WTC11 (cell line): ENCODE measurements around the gene KLF7. TPM values are rescaled to one million over a fixed set of nuclear protein-coding genes. Genes with fewer than 3 reads are reported as not detected.

Experiments used
- ATAC-seq: fragments of 200-7000 bp; cut with Tn5 transposase; 2 replicates; pipeline ENCODE4 v1.10.0; 2021; ENCODE audit warnings: mild to moderate bottlenecking, moderate library complexity
- CTCF ChIA-PET: fragments of 300-600 bp; sonication (Branson Sonifier 250); formaldehyde crosslinking; loops from one replicate; lab custom pipeline; 2021; ENCODE audit warnings: antibody characterized with exemption; lab: Charles Lee
- POLR2A ChIA-PET: fragments of 350-600 bp; sonication (Branson Sonifier 250); formaldehyde crosslinking; loops from one replicate; lab custom pipeline; 2021; ENCODE audit warnings: antibody characterized with exemption; lab: Charles Lee
- DNase-seq: peaks from one replicate; pipeline ENCODE4 v3.0.0; 2021; ENCODE audit warnings: low spot score
- H3K27ac Mint-ChIP-seq: 2 replicates; pipeline ENCODE4 v1.8.0; 2021; ENCODE audit warnings: mixed read lengths
- H3K27me3 Mint-ChIP-seq: 2 replicates; pipeline ENCODE4 v1.8.0; 2021; ENCODE audit warnings: low read depth, mild to moderate bottlenecking, moderate library complexity, mixed read lengths
- H3K36me3 Mint-ChIP-seq: 2 replicates; pipeline ENCODE4 v1.8.0; 2021; ENCODE audit warnings: mixed read lengths
- H3K4me1 Mint-ChIP-seq: 2 replicates; pipeline ENCODE4 v1.8.0; 2022; ENCODE audit warnings: mixed read lengths
- H3K4me3 Mint-ChIP-seq: 2 replicates; pipeline ENCODE4 v1.8.0; 2021; ENCODE audit warnings: mild to moderate bottlenecking, moderate library complexity, mixed read lengths
- H3K9me3 Mint-ChIP-seq: 2 replicates; pipeline ENCODE4 v1.8.0; 2021; ENCODE audit warnings: mixed read lengths
- E2F5 ChIP-seq: sonication (generic); formaldehyde crosslinking; IDR thresholded peaks from 2 replicates; pipeline ENCODE4 v1.8.1; 2022; ENCODE audit warnings: mild to moderate bottlenecking, moderate library complexity, missing genetic modification reagents
- ETV6 ChIP-seq: sonication (generic); formaldehyde crosslinking; IDR thresholded peaks from 2 replicates; pipeline ENCODE4 v1.8.1; 2022; ENCODE audit warnings: mild to moderate bottlenecking, missing genetic modification reagents
- IRF1 ChIP-seq: sonication (generic); formaldehyde crosslinking; IDR thresholded peaks from 2 replicates; pipeline ENCODE4 v1.8.0; 2023; ENCODE audit warnings: missing genetic modification reagents
- JAZF1 ChIP-seq: fragments of 250-450 bp; sonication (Bioruptor Pico); IDR thresholded peaks from 2 replicates; pipeline ENCODE4 v1.9.0; 2021; ENCODE audit warnings: moderate library complexity, mild to moderate bottlenecking, inconsistent platforms
- KAT7 ChIP-seq: sonication (generic); formaldehyde crosslinking; IDR thresholded peaks from 2 replicates; pipeline ENCODE4 v1.8.1; 2023; ENCODE audit warnings: missing genetic modification reagents, mild to moderate bottlenecking, borderline replicate concordance
- MAX ChIP-seq: sonication (generic); formaldehyde crosslinking; IDR thresholded peaks from 2 replicates; pipeline ENCODE4 v1.8.0; 2022; ENCODE audit warnings: mild to moderate bottlenecking, missing genetic modification reagents
- NR3C1 ChIP-seq: sonication (generic); formaldehyde crosslinking; conservative IDR thresholded peaks from 2 replicates; pipeline ENCODE4 v1.8.1; 2023; ENCODE audit warnings: low read depth, mild to moderate bottlenecking, missing genetic modification reagents
- PRDM15 ChIP-seq: sonication (generic); formaldehyde crosslinking; IDR thresholded peaks from 2 replicates; pipeline ENCODE4 v1.8.0; 2022; ENCODE audit warnings: missing genetic modification reagents
- SMAD3 ChIP-seq: sonication (generic); formaldehyde crosslinking; IDR thresholded peaks from 2 replicates; pipeline ENCODE4 v1.8.0; 2022; ENCODE audit warnings: missing genetic modification reagents, mild to moderate bottlenecking, borderline replicate concordance
- TEAD1 ChIP-seq: sonication (generic); formaldehyde crosslinking; IDR thresholded peaks from 2 replicates; pipeline ENCODE4 v1.8.0; 2022; ENCODE audit warnings: mild to moderate bottlenecking, missing genetic modification reagents
- ZNF121 ChIP-seq: sonication (generic); formaldehyde crosslinking; IDR thresholded peaks from 2 replicates; pipeline ENCODE4 v1.8.0; 2023; ENCODE audit warnings: missing genetic modification reagents
- ZNF138 ChIP-seq: sonication (generic); formaldehyde crosslinking; conservative IDR thresholded peaks from 2 replicates; pipeline ENCODE4 v1.8.1; 2022; ENCODE audit warnings: mild to moderate bottlenecking, moderate library complexity, missing genetic modification reagents
- ZNF512 ChIP-seq: sonication (generic); formaldehyde crosslinking; IDR thresholded peaks from 2 replicates; pipeline ENCODE4 v1.8.1; 2022; ENCODE audit warnings: missing genetic modification reagents, borderline replicate concordance
- ZSCAN18 ChIP-seq: fragments of 250-450 bp; sonication (Bioruptor Pico); IDR thresholded peaks from 2 replicates; pipeline ENCODE4 v2.1.2; 2022; ENCODE audit warnings: mild to moderate bottlenecking, moderate library complexity
- total RNA-seq: library from RNA; stranded (reverse); gene quantifications from 3 replicates; pipeline ENCODE4 v1.2.3, GENCODE V29; 2021

Gene KLF7
- total RNA-seq, 1 experiment from 2014 or later: 25.4 TPM

GRCh38 chr2:207139552-207139951, 26.2 kb downstream of the KLF7 start:
- peaks cover 2% of the 10 kb centered on the region; the same call in 1 of the 2 replicates for H3K36me3 Mint-ChIP-seq
- peaks cover 85% of the 10 kb centered on the region for H3K4me1 Mint-ChIP-seq
- no peak for DNase-seq
- H3K4me3 Mint-ChIP-seq: no peak overlapping the region
- TF ChIP-seq IRF1 (CRISPR knock-in tag): no peak
- no peak for TF ChIP-seq ETV6 (CRISPR knock-in tag)
- TF ChIP-seq NR3C1 (CRISPR knock-in tag): no peak
- TF ChIP-seq E2F5 (CRISPR knock-in tag): no peak
- TF ChIP-seq, all 79 proteins: peak for 0
- POLR2A ChIA-PET: no interaction called here
- Mint-ChIP-seq H3K9me3 (no peaks in the 10 kb centered on the region), H3K27ac (0 out of 2 replicates have a peak overlapping the region, but pooled peaks have one; percentile 8), H3K27me3 (no peaks in the 10 kb centered on the region)
- CTCF ChIA-PET: no interaction called here
- no peak for ATAC-seq

- ChIA-PET CTCF (no interaction called here), POLR2A (no interaction called here)
- Mint-ChIP-seq H3K27me3 (no peaks in the 10 kb centered on the region), H3K27ac (peak overlapping the region; percentile 79), H3K4me1 (peaks cover 85% of the 10 kb centered on the region), H3K36me3 (peaks cover 2% of the 10 kb centered on the region; the same call in 1 of the 2 replicates), H3K4me3 (no peak overlapping the region), H3K9me3 (no peaks in the 10 kb centered on the region)
- no peak for TF ChIP-seq ZNF512 (CRISPR knock-in tag)
- TF ChIP-seq ZNF121: no peak
- no peak for TF ChIP-seq IRF1 (CRISPR knock-in tag)
- TF ChIP-seq ZSCAN18: no peak
- TF ChIP-seq JAZF1: no peak
- no peak for TF ChIP-seq SMAD3 (CRISPR knock-in tag)
- TF ChIP-seq KAT7 (CRISPR knock-in tag): no peak
- TF ChIP-seq MAX (CRISPR knock-in tag): no peak
- TF ChIP-seq TEAD1 (CRISPR knock-in tag): no peak
- DNase-seq (no peak), ATAC-seq (no peak)
These were observed 27.0 kb downstream of the KLF7 start for GRCh38 chr2:207138627-207139297.

GRCh38 chr2:207137596-207138337, 28.0 kb downstream of the KLF7 start:
- ChIA-PET CTCF (no interaction called here), POLR2A (no interaction called here)
- Mint-ChIP-seq H3K9me3 (no peaks in the 10 kb centered on the region), H3K36me3 (peaks cover 2% of the 10 kb centered on the region; the same call in 1 of the 2 replicates), H3K27ac (no peak overlapping the region), H3K4me3 (no peak overlapping the region), H3K27me3 (no peaks in the 10 kb centered on the region), H3K4me1 (peaks cover 85% of the 10 kb centered on the region)
- no peak for DNase-seq
- TF ChIP-seq ZNF138 (no peak), PRDM15 (no peak)
- no peak for ATAC-seq
